Esophagus squamous epithelium (tissue), 5 donors: ENCODE data around the gene CHRM1. TPM values are rescaled to one million over a fixed set of nuclear protein-coding genes. Genes with fewer than 3 reads are reported as not detected.

Experiments used
- DNase-seq: peaks from one replicate; lab custom pipeline; 2025; lab: John Stamatoyannopoulos, UW
- H3K27ac ChIP-seq, 4 donors: fragments of 200-600 bp; sonication (generic); one replicate each; pipeline ENCODE4 v1.5.1; 2016 to 2019; ENCODE audit warnings: mild to moderate bottlenecking in 1 of 4
- H3K27me3 ChIP-seq, 4 donors: fragments of 200-600 bp; sonication (generic); 1 replicate in 3 of 4; 2 replicates in 1 of 4; pipeline versions ENCODE4 v1.5.1 to v1.6.0; 2017 to 2021; ENCODE audit warnings: antibody characterized with exemption in 1 of 4
- H3K36me3 ChIP-seq, 3 donors: fragments of 200-600 bp; sonication (generic); one replicate each; pipeline ENCODE4 v1.5.1; 2016 to 2019
- H3K4me1 ChIP-seq, 3 donors: fragments of 200-600 bp; sonication (generic); one replicate each; pipeline ENCODE4 v1.5.1; 2017 to 2019
- H3K4me3 ChIP-seq, 4 donors: fragments of 200-600 bp; sonication (generic); 1 replicate in 3 of 4; 2 replicates in 1 of 4; pipeline ENCODE4 v1.5.1; 2016 to 2019; ENCODE audit warnings: mild to moderate bottlenecking in 2 of 4, moderate library complexity in 1 of 4
- H3K9me3 ChIP-seq, 3 donors: fragments of 200-600 bp; sonication (generic); one replicate each; pipeline ENCODE4 v1.5.1; 2016 to 2019
- POLR2A ChIP-seq, 4 donors: fragments of 450-650 bp; IDR thresholded peaks; one replicate each; pipeline ENCODE4 v1.6.1; 2017; ENCODE audit warnings: antibody characterized with exemption in 4 of 4, mild to moderate bottlenecking in 4 of 4, moderate library complexity in 3 of 4
- WGBS, 2 donors: methylation state at CpG; one replicate each; pipeline ENCODE4 v1.1.5; 2018; 5-methylcytosine and 5-hydroxymethylcytosine counted together
- intact Hi-C: fragments of 100-400 bp; cut with DNase I; formaldehyde crosslinking; loops from one replicate; pipeline ENCODE4 v1.15.0; 2022
- total RNA-seq, 4 donors: library from RNA; depleted of rRNA; stranded (reverse); fragments of >200 nt; gene quantifications; one replicate each; pipeline ENCODE4 v1.1.0, GENCODE V29; 2016
- TF ChIP-seq, protein P1 (sequence below), 6 experiments: fragments of 450-650 bp in 4 of 6; fragments of 200-600 bp in 2 of 6; sonication (generic) in 2 of 6; IDR thresholded peaks; one replicate each; pipeline ENCODE4 v1.5.1; 2016 to 2019; ENCODE audit warnings: antibody characterized with exemption in 6 of 6, mild to moderate bottlenecking in 4 of 6, moderate library complexity in 4 of 6
- donor health status: DM: yes; HTN: yes; CAD: no.

Gene CHRM1
- total RNA-seq, 4 donors from 2014 or later = 0.30 to 0.73 TPM; not detected in 2

DNA sequence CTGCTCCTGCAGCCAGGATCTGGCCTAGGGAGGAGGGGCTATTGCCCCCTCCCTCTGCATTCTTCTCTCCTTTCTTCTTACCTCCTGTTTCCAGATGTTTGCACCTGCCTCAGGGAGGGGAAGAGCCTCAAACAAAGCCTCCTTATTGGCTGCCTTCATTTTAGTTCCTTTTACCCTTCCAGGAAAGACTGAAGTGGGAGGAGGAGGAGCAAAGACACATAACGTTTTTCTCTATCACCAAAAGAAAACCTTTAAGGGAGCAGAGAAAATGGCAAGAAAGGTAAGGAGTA lies 13.3 kb upstream of the CHRM1 start:
- H3K36me3 ChIP-seq = no peaks in the 10 kb centered on the region
- H3K4me1 ChIP-seq = peaks cover 0 to 9% (median 0%) of the 10 kb centered on the region in 3 donors
- intact Hi-C loops = no loop called here
- TF ChIP-seq POLR2A (IDR thresholded peaks at IDR 0.05) = no peak
- TF ChIP-seq, protein P1, sequence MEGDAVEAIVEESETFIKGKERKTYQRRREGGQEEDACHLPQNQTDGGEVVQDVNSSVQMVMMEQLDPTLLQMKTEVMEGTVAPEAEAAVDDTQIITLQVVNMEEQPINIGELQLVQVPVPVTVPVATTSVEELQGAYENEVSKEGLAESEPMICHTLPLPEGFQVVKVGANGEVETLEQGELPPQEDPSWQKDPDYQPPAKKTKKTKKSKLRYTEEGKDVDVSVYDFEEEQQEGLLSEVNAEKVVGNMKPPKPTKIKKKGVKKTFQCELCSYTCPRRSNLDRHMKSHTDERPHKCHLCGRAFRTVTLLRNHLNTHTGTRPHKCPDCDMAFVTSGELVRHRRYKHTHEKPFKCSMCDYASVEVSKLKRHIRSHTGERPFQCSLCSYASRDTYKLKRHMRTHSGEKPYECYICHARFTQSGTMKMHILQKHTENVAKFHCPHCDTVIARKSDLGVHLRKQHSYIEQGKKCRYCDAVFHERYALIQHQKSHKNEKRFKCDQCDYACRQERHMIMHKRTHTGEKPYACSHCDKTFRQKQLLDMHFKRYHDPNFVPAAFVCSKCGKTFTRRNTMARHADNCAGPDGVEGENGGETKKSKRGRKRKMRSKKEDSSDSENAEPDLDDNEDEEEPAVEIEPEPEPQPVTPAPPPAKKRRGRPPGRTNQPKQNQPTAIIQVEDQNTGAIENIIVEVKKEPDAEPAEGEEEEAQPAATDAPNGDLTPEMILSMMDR (IDR thresholded peaks at IDR 0.05) = no peak
- no peak overlapping the region for H3K4me3 ChIP-seq
- DNase-seq = no peak
- H3K27ac ChIP-seq = no peak overlapping the region
- 33 to 50% methylated on average over 1 of the region's 1 CpG for WGBS, 2 donors
- peaks cover 0 to 6% (median 0%) of the 10 kb centered on the region in 4 donors for H3K27me3 ChIP-seq
- no peaks in the 10 kb centered on the region for H3K9me3 ChIP-seq

DNA sequence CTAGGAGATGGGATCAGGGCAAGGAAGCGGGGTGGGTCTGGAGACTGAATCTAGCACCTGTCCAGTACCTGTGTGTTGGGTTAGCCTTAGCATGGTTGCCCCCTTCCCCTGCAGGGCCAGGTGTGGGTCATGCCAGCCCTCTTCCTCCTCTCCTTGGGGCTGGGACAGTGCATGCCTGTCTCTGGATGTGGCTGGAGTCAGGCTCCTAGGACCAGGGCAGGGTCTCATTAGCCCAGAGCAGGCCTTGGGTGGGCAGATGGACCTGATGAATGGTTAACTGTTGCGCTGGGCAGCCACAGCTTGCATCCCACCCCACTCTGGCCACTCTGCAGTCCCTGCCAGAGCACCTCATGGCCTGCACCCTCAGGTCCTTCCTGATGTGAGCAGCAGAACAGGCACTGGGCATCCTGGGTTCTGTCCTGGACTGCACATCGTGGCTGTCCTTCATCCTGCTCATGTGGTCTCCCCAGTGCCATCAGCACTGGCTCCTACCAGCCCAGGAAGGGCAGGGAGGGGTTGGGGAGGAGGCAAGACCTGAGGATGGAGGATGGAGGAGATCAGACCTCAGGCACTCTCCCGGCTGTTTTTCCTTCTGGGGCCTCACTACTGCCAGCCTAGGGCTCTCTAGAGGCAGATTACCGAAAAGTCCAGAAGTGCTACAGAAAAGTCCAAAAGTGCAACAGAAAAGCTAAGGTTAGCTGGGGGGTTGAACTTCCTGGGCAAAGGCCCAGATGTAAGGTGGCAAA lies 12.8 kb upstream of the CHRM1 start:
- TF ChIP-seq, protein P1 (IDR thresholded peaks at IDR 0.05) = no peak
- TF ChIP-seq POLR2A (IDR thresholded peaks at IDR 0.05) = no peak
- DNase-seq = no peak
- 89% methylated on average over 4 of the region's 5 CpGs; no CpG with 5 or more reads in 1 of the 2 donors for WGBS, 2 donors

DNA sequence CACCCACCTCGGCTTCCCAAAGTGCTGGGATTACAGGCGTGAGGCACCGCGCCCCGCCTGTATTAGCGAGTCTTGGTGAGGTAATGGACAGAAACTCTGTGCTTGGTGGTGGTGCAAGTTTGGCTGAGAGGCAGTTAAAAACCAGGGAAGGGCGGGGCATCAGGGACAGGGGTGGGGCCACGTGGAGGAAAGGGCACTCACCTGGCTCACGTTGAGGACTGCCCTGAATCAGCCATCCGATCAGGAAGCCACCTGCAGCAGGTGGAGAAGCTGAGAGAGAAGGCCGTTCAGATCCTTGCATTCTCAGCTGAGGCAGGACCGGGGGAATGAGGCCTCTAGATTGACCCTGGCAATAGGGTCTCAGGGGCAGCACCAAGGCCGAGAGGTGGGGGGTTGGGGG lies 12.1 kb upstream of the CHRM1 start:
- intact Hi-C loops = no loop called here
- 55 to 67% methylated on average over 1 to 5 of the region's 13 CpGs for WGBS, 2 donors
- H3K9me3 ChIP-seq = no peaks in the 10 kb centered on the region

More for the DNA sequence above, 12.8 kb upstream of the CHRM1 start:
- Histone ChIP-seq H3K27me3 (peaks cover 0 to 10% (median 0%) of the 10 kb centered on the region in 4 donors), H3K4me3 (no peak overlapping the region), H3K9me3 (no peaks in the 10 kb centered on the region), H3K36me3 (no peaks in the 10 kb centered on the region), H3K4me1 (peaks cover 0 to 9% (median 0%) of the 10 kb centered on the region in 3 donors), H3K27ac (no peak overlapping the region)
- intact Hi-C loops = no loop called here

DNA sequence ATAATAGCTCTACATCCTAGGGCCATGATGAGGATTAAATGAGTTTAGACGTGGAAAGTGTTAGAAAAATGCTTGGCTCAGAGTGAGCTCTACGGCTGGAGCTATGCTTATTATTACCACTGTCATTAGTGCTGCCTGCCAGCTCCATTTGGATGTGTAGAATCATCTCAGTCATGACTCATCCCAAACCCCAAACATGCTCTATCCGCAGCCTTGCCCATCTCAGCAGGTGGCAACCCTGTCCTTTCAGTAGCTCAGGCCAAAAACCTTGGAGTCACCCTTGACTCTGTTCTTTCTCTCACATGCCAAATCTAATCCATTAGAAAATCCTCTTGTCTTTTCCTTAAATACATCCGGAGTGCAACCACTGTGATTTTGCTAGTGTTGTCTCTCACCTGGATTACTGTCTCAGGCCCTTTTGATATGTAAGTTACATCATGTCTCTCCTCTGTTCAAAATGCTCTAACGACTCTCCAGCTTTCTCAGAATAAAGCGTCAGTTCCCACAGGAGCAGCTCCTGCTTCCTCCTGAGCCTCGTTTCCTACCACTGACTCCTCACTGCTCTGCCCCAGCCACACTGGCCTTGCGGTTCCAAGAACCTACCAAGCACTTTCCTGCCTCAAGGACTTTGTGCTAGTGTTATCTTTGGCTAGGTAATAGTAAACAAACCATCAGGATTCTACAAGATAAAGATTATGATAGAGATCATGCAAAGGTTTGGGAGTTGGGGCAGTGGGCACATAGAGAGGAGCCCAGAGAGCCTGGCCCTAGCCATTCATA lies 10.5 kb upstream of the CHRM1 start:
- 41 to 49% methylated on average over 7 to 8 of the region's 8 CpGs for WGBS, 2 donors
- DNase-seq = no peak
- TF ChIP-seq POLR2A (IDR thresholded peaks at IDR 0.05) = no peak
- TF ChIP-seq, protein P1 (IDR thresholded peaks at IDR 0.05) = no peak
- Histone ChIP-seq H3K4me3 (no peak overlapping the region), H3K9me3 (no peaks in the 10 kb centered on the region), H3K36me3 (no peaks in the 10 kb centered on the region), H3K4me1 (peaks cover 0 to 13% (median 0%) of the 10 kb centered on the region in 3 donors), H3K27me3 (peaks cover 0 to 33% (median 8%) of the 10 kb centered on the region in 4 donors), H3K27ac (no peak overlapping the region)
- intact Hi-C loops = no loop called here

More for the DNA sequence above, 12.1 kb upstream of the CHRM1 start:
- Histone ChIP-seq H3K27ac (no peak overlapping the region), H3K4me1 (peaks cover 0 to 9% (median 0%) of the 10 kb centered on the region in 3 donors), H3K27me3 (peaks cover 0 to 17% (median 0%) of the 10 kb centered on the region in 4 donors), H3K4me3 (no peak overlapping the region), H3K36me3 (no peaks in the 10 kb centered on the region)
- TF ChIP-seq, protein P1 (IDR thresholded peaks at IDR 0.05) = no peak
- no peak for TF ChIP-seq POLR2A (IDR thresholded peaks at IDR 0.05)
- DNase-seq = no peak

DNA sequence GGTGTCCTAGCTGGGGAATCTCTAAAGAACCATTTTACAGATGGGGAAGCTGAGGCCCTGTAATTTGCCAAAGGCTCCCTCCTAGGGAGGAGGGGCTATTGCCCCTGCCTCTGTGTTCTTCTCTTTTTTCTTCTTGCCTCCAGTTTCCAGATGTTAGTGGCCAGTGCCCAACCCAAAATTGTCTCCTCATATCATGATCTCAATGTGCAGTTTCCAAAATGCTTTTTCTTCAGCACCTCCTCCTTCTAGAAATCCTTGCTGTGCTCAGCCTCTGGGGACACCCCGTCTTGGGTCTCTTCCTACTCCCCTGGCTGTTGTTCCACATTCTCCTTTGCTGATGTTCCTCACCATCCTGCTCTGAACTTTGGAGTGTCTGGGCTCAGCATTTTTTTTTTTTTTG lies 9.5 kb upstream of the CHRM1 start:
- intact Hi-C loops = no loop called here
- no peaks in the 10 kb centered on the region for H3K9me3 ChIP-seq
- TF ChIP-seq, protein P1 (IDR thresholded peaks at IDR 0.05) = no peak
- TF ChIP-seq POLR2A (IDR thresholded peaks at IDR 0.05) = no peak
- H3K4me3 ChIP-seq = no peak overlapping the region
- peaks cover 0 to 23% (median 10%) of the 10 kb centered on the region in 3 donors for H3K4me1 ChIP-seq
- WGBS, 2 donors = 18 to 52% methylated on average over 1 of the region's 1 CpG
- peaks cover 6 to 43% (median 18%) of the 10 kb centered on the region in 4 donors for H3K27me3 ChIP-seq
- DNase-seq = no peak
- H3K36me3 ChIP-seq = no peaks in the 10 kb centered on the region
- no peak overlapping the region for H3K27ac ChIP-seq
